ENCODE results near the gene UBE2J2.
A peak's percentile ranks its signal among the peaks of the same experiment; 100 is the strongest.

The UBE2J2 gene

DNA sequence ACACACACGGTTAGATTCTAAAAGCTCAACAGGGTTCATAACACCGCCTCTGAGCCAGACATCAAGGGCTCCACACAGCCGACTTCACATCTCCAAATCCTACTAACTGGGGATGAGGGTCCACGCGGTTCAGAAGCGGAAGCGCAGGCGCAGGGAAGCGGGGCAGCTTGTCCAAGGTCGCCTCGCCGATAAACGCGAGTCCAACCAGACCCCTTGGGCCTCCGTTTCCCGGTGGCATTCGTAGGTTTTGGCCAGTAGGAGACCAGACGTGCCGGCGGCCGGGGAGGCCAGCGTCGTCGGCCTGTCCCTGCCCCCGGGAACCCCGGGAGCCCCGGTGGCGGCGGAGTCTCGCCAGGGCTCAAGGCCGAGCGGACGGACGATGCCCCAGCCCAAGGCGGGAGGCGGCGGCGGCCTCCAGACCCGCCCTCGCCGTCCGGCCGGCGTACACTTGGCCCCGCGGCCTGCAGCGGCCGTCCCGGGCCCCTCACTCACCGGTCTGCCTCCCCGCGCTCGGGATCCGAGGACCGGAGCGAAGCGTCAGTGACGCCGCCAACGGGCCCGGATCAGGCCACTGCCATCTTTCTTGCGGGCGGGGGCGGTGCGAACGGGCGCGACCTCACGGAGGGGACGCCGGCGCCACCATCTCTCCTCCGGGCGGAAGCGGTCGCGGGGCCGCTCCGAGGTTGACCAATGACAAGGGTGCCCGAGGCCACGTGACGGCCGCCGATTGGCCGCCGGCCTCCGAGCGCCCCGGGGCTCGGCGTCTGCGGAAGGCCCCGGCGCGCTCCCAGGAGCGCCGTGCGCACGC, 42.0 kb downstream of the UBE2J2 start, which contains the start of gene SDF4:
Gene SDF4, minus strand, starts transcription at position 602 of the 808 bp plus-strand sequence. CDS start 3,229 bp downstream, outside the sequence.
- peak; percentile 90 for TF ChIP-seq POLR2A (IDR thresholded peaks at IDR 0.05; ENCODE audit: low read depth, low read length)
- TF ChIP-seq TAF1 (IDR thresholded peaks at IDR 0.05; ENCODE audit: borderline replicate concordance, low read depth, low read length): peak; percentile 81; the same call in 1 of the 2 replicates
- 0 out of 2 replicates have a peak, but pooled peaks have one; percentile 57 for TF ChIP-seq POLR2AphosphoS5 (IDR thresholded peaks at IDR 0.05; ENCODE audit: low read depth, low read length)
- FAIRE-seq: peak; percentile 98
- DNase-seq (ENCODE audit: insufficient read length): peak; percentile 100

DNA sequence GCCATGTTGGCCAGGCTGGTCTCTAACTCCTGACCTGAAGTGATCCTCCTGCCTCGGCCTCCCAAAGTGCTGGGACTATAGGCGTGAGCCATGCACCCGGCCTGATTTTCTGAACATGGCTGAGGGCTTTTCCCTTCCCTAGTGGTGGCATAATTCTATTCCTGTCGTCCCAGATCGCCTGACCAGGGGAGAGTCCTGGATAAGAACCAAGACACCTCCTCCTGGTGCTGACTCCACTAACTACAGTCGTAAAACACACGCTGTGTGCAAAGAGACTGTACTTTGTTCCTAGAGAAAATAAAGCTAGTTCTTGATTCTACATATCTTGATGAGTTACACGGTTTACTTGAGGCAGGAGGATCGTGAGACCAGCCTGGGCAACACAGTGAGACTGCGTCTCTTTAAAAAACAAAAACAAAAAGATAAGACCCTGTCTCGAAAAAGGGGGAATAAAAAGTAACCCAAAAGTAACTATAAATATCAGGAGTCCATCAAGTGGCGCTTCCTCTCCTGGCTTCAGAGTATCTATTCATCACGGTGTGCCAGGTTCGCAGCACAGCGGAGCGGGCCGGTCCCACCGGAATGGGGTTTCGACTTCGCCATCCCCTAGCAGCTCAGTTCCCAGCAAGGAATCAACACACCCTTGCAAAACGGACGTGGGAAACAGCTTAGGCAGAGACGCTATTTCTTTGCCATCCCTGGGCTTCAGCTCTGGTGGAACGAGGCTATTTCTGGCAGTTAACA, 42.8 kb downstream of the UBE2J2 start:
- no peak for FAIRE-seq
- no peak for DNase-seq (ENCODE audit: insufficient read length)
- TF ChIP-seq POLR2AphosphoS5 (IDR thresholded peaks at IDR 0.05; ENCODE audit: low read depth, low read length) (no peak), POLR2A (IDR thresholded peaks at IDR 0.05; ENCODE audit: low read depth, low read length) (no peak), TAF1 (IDR thresholded peaks at IDR 0.05; ENCODE audit: borderline replicate concordance, low read depth, low read length) (no peak)

GRCh38 chr1:1229770-1230169, 43.9 kb downstream of the UBE2J2 start:
- TF ChIP-seq POLR2AphosphoS5 (IDR thresholded peaks at IDR 0.05; ENCODE audit: low read depth, low read length): no peak
- no peak for TF ChIP-seq TAF1 (IDR thresholded peaks at IDR 0.05; ENCODE audit: borderline replicate concordance, low read depth, low read length)
- no peak for TF ChIP-seq POLR2A (IDR thresholded peaks at IDR 0.05; ENCODE audit: low read depth, low read length)
- no peak for DNase-seq (ENCODE audit: insufficient read length)
- FAIRE-seq: no peak

DNA sequence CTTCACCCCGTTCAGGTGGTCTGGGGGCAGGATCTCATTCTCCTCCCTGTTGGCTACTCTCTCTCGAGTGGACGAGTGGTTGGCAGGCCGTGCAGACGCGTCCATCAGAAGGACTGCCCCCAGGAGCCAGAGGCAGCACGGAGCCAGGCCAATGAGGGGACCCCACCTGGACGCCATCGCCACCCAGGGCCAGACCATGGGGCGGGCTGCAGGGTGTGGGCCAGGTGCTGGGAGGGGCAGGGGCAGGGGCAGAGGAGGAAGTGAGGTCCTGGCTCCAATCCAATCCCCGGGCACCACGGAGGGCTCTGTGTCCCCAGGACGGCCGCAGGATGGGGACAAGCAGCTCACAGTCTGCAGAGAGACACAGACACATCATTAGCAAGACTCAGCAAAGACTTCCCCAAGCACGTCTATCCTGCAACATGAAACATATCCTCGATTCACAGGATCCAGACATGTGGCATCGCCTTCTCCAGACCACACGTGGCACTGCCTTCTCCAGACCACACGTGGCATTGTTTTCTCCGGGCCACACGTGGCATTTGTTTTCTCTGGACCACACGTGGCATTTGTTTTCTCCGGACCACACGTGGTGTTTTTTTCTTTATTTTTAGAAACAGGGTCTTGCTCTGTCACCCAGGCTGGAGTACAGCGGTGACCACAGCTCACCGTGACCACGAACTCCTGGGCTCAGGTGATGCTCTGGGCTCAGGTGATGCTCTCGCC, 44.9 kb downstream of the UBE2J2 start:
- DNase-seq (ENCODE audit: insufficient read length) (no peak), FAIRE-seq (no peak)
- TF ChIP-seq POLR2AphosphoS5 (IDR thresholded peaks at IDR 0.05; ENCODE audit: low read depth, low read length): no peak
- no peak for TF ChIP-seq POLR2A (IDR thresholded peaks at IDR 0.05; ENCODE audit: low read depth, low read length)
- no peak for TF ChIP-seq TAF1 (IDR thresholded peaks at IDR 0.05; ENCODE audit: borderline replicate concordance, low read depth, low read length)

DNA sequence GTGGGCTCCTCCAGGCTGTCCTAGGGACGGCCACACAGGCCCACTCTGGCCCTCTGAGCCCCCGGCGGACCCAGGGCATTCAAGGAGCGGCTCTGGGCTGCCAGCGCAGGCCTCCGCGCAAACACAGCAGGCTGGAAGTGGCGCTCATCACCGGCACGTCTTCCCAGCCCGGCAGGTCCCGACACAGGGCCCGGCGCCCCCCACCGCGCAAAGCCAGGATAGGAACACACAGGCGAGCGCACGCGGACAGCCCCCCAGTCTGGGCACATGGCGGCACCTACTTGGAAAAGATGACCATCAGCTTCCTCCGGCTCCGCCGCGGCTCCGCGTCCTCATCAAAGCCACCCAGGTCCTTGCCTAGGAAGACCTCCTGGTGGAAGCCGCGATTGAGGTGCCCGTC, 45.5 kb downstream of the UBE2J2 start:
- DNase-seq (ENCODE audit: insufficient read length): no peak
- no peak for TF ChIP-seq TAF1 (IDR thresholded peaks at IDR 0.05; ENCODE audit: borderline replicate concordance, low read depth, low read length)
- no peak for TF ChIP-seq POLR2A (IDR thresholded peaks at IDR 0.05; ENCODE audit: low read depth, low read length)
- TF ChIP-seq POLR2AphosphoS5 (IDR thresholded peaks at IDR 0.05; ENCODE audit: low read depth, low read length): no peak
- FAIRE-seq: no peak

DNA sequence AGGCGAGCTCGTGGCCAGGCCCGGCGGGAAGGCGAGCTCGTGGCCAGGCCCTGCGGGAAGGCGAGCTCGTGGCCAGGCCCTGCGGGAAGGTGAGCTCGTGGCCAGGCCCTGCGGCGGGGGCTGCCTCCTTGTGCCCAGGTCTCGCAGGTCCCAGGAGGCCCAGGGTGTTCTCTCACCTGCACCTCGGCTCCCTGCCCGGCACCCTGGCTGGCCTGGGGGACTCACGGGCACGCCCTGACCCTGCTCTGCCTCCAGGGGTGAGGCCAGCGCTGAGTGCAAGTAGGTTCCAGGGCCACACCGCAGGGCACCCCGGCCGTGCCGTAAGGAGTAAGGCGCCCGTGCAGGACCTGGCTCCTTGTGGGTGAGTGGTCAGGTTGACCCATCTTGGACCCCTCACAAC, 46.3 kb downstream of the UBE2J2 start:
- TF ChIP-seq POLR2AphosphoS5 (IDR thresholded peaks at IDR 0.05; ENCODE audit: low read depth, low read length) (no peak), POLR2A (IDR thresholded peaks at IDR 0.05; ENCODE audit: low read depth, low read length) (no peak), TAF1 (IDR thresholded peaks at IDR 0.05; ENCODE audit: borderline replicate concordance, low read depth, low read length) (no peak)

DNA sequence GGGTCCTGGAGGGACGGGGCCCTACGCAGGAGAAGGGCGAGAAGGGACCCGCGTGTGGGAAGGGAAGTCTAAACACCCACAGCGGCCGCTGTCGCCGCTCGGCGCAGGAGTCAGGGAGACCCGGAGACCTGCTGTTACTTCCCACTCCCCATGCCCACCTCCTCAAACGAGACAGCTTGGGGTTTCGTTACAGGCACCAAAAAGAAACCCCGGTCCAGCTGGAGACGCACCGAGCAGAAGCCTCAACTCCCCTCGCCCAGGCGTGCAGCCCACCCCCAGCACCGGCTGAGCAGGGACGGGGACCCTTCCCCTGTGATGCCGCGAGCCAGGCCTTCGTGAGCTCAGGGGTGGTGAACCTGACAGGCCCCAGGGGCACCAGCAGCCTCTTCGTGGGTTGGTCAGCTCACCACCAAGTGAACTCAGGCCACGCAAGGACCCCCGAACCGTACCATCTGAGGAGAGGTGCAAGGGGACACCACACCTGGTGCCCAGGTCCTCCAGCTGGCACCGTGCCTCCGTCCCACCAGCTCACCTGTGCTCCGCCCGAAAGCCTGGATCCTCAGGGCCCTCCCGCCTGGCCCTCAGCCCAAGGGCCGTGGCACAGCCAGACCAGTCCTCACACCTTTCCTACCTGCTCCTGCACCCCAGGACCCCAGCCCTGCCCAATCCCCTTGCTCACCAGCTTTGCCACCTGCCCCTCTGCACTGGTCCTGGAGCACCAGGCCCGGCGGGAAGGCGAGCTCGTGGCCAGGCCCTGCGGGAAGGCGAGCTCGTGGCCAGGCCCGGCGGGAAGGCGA, 46.9 kb downstream of the UBE2J2 start:
- DNase-seq (ENCODE audit: insufficient read length) (no peak), FAIRE-seq (no peak)
- TF ChIP-seq TAF1 (IDR thresholded peaks at IDR 0.05; ENCODE audit: borderline replicate concordance, low read depth, low read length): no peak
- no peak for TF ChIP-seq POLR2AphosphoS5 (IDR thresholded peaks at IDR 0.05; ENCODE audit: low read depth, low read length)
- TF ChIP-seq POLR2A (IDR thresholded peaks at IDR 0.05; ENCODE audit: low read depth, low read length): no peak

More for the DNA sequence above, 46.3 kb downstream of the UBE2J2 start:
- DNase-seq (ENCODE audit: insufficient read length): no peak
- no peak for FAIRE-seq

- DNase-seq (ENCODE audit: insufficient read length): no peak
- FAIRE-seq: no peak
- TF ChIP-seq TAF1 (IDR thresholded peaks at IDR 0.05; ENCODE audit: borderline replicate concordance, low read depth, low read length) (no peak), POLR2AphosphoS5 (IDR thresholded peaks at IDR 0.05; ENCODE audit: low read depth, low read length) (no peak), POLR2A (IDR thresholded peaks at IDR 0.05; ENCODE audit: low read depth, low read length) (no peak)
Measured at GRCh38 chr1:1225913-1226312, 47.7 kb downstream of the UBE2J2 start.

GRCh38 chr1:1225238-1225845, 48.3 kb downstream of the UBE2J2 start:
- FAIRE-seq (no peak), DNase-seq (ENCODE audit: insufficient read length) (no peak)
- TF ChIP-seq POLR2A (IDR thresholded peaks at IDR 0.05; ENCODE audit: low read depth, low read length) (no peak), POLR2AphosphoS5 (IDR thresholded peaks at IDR 0.05; ENCODE audit: low read depth, low read length) (no peak), TAF1 (IDR thresholded peaks at IDR 0.05; ENCODE audit: borderline replicate concordance, low read depth, low read length) (no peak)

GRCh38 chr1:1223891-1224290, 49.8 kb downstream of the UBE2J2 start:
- FAIRE-seq: no peak

More at GRCh38 chr1:1223891-1224290, 49.8 kb downstream of the UBE2J2 start:
- TF ChIP-seq TAF1 (IDR thresholded peaks at IDR 0.05; ENCODE audit: borderline replicate concordance, low read depth, low read length): no peak
- TF ChIP-seq POLR2AphosphoS5 (IDR thresholded peaks at IDR 0.05; ENCODE audit: low read depth, low read length): no peak
- no peak for TF ChIP-seq POLR2A (IDR thresholded peaks at IDR 0.05; ENCODE audit: low read depth, low read length)
- DNase-seq (ENCODE audit: insufficient read length): no peak
